ENCODE data around the gene TBC1D2B.

- TF ChIP-seq CTCF (IDR thresholded peaks at IDR 0.05; ENCODE audit: low read depth, low read length, missing input control) (no peak), MAX (IDR thresholded peaks at IDR 0.05) (no peak), JUND (IDR thresholded peaks at IDR 0.05) (no peak), SP1 (IDR thresholded peaks at IDR 0.05) (no peak), ZBTB33 (IDR thresholded peaks at IDR 0.05) (no peak), YY1 (IDR thresholded peaks at IDR 0.05) (no peak), TAF1 (conservative IDR thresholded peaks at IDR 0.05) (no peak), REST (IDR thresholded peaks at IDR 0.05) (no peak)
These were observed 5.2 kb upstream of the TBC1D2B start for GRCh38 chr15:78082743-78083110.

Measured in liver (tissue), 3 donors.